Measurements from ENCODE around the gene ADAMTSL2. TPM values are rescaled to one million over a fixed set of nuclear protein-coding genes. Genes with fewer than 3 reads are reported as not detected.

ADAMTSL2 gene
- total and polyA plus RNA-seq, 2 of the 13 experiments (the other 11 are each of a cell fraction or from before 2014, with no cell fraction given) = 1.9 to 3.8 TPM

- TF ChIP-seq WIZ (CRISPR knock-in tag; IDR thresholded peaks at IDR 0.05) = no peak
- TF ChIP-seq ZNF615 (CRISPR knock-in tag; IDR thresholded peaks at IDR 0.05; ENCODE audit: borderline replicate concordance) = no peak
- TF ChIP-seq ZMYM4 (CRISPR knock-in tag; IDR thresholded peaks at IDR 0.05) = no peak
These were observed 14.2 kb upstream of the ADAMTSL2 start (continued) for GRCh38 chr9:133520121-133520835.

GRCh38 chr9:133521122-133522072 lies 13.1 kb upstream of the ADAMTSL2 start:
- no peaks in the 10 kb centered on the region for H3K79me2 ChIP-seq (ENCODE audit: insufficient read depth, low read length)
- POLR2A ChIA-PET = interaction anchor here (0.9 to 1.5 kb wide), 6 partner anchors 8 to 193 kb away, joined by 3 to 6 read pairs (median 3); partner anchors contain the start of genes ADAMTSL2 and SLC2A6
- no peaks in the 10 kb centered on the region for H4K20me1 ChIP-seq (ENCODE audit: insufficient read depth, low read length)
- no peak overlapping the region for H2AFZ ChIP-seq (ENCODE audit: low read length)
- no peak overlapping the region for H3K27ac ChIP-seq (ENCODE audit: extremely low read length, insufficient read depth, low read length)
- DNase-seq (ENCODE audit: low spot score) (peak; percentile 49), ATAC-seq (peak; percentile 80), FAIRE-seq (no peak)
- H3K4me2 ChIP-seq (ENCODE audit: low read depth, low read length) = peak overlapping the region; percentile 64
- CTCF ChIA-PET (ENCODE audit: low intra/inter-chr PET ratio, low total read pairs) = no interaction called here
- intact Hi-C loops (cut with micrococcal nuclease; ENCODE audit: unreplicated experiment) = no loop called here
- H3K4me1 ChIP-seq (ENCODE audit: insufficient read depth, low read length) = peaks cover 28% of the 10 kb centered on the region
- H3K36me3 ChIP-seq (replicated peaks in 1 of 2; ENCODE audit: control insufficient read depth in 1 of 2, insufficient read depth in 2 of 2, low read length in 2 of 2) = no peaks in the 10 kb centered on the region
- in situ Hi-C loops (cut with HindIII; ENCODE audit: extremely low pct_ligation_motif_present, low pct_unique_long_range_greater_than_20kb) = no loop called here
- H3K9ac ChIP-seq (ENCODE audit: insufficient read depth, low read depth, low read length) = no peak overlapping the region
- no peaks in the 10 kb centered on the region for H3K9me3 ChIP-seq (ENCODE audit: low read length)
- peak overlapping the region in 1 of 3 experiments; percentile 24; a peak in 2 of 6 replicates for H3K4me3 ChIP-seq (replicated peaks in 1 of 3; ENCODE audit: insufficient read depth in 1 of 3, low read depth in 2 of 3, low read length in 3 of 3)
- WGBS (ENCODE audit: low lambda C conversion rate) = 13% methylated on average over 16 of the region's 21 CpGs
- H3K27me3 ChIP-seq (ENCODE audit: control insufficient read depth in 1 of 2, insufficient read depth in 2 of 2, low read length in 2 of 2) = peaks cover 17 to 90% of the 10 kb centered on the region in 2 experiments; a peak in 4 of 5 replicates
- BruUV-seq (replicated peaks) = no TSS peak
- TF ChIP-seq HNF1A (IDR thresholded peaks at IDR 0.05; ENCODE audit: low read depth) (peak; percentile 38; the same call in 1 of the 2 replicates), HNF1A (CRISPR knock-in tag; IDR thresholded peaks at IDR 0.05; ENCODE audit: borderline replicate concordance) (no peak), SMAD1 (CRISPR knock-in tag; IDR thresholded peaks at IDR 0.05; ENCODE audit: borderline replicate concordance, low read depth) (0 out of 2 replicates have a peak, but pooled peaks have one; percentile 42), ZNF558 (CRISPR knock-in tag; IDR thresholded peaks at IDR 0.05; ENCODE audit: borderline replicate concordance) (no peak), ZNF83 (CRISPR knock-in tag; IDR thresholded peaks at IDR 0.05; ENCODE audit: borderline replicate concordance) (no peak), ARID4A (CRISPR knock-in tag; IDR thresholded peaks at IDR 0.05; ENCODE audit: borderline replicate concordance) (peak; percentile 18; the same call in 1 of the 2 replicates), NKX3-1 (CRISPR knock-in tag; IDR thresholded peaks at IDR 0.05) (no peak), MIER2 (CRISPR knock-in tag; IDR thresholded peaks at IDR 0.05) (no peak), ZNF446 (CRISPR knock-in tag; IDR thresholded peaks at IDR 0.05) (no peak)
